Cerebellar cortex (tissue), 1 donor: ENCODE results near the gene CS.
"Not testable (repeated sequence)": the region's sequence is repeated elsewhere in the genome, so short reads cannot be mapped to it uniquely, and the experiment has no call there.

Experiments
- DNase-seq: peaks from one replicate; pipeline ENCODE4 v3.0.0-alpha.2; 2015; ENCODE audit warnings: low spot score

The CS gene

DNA sequence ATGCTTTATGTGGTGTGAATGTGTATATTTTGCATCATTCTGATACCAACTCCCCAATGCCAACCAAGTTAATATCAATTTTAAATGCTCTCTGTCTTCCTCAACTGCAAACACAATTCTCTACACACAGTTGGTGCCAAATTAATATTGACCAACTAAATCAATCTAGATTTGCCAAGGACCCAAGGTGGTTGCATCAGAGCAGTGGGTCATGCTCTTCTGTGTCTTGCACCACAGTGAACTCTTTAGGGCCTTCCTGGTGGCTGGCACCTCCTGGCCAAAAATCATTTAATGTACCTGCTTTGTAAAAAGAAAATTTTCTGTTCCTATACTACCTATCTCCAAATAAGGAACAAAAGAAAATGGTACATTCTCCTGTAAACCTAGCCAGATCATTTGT is 19.3 kb downstream of the CS start:
- no peak for DNase-seq

DNA sequence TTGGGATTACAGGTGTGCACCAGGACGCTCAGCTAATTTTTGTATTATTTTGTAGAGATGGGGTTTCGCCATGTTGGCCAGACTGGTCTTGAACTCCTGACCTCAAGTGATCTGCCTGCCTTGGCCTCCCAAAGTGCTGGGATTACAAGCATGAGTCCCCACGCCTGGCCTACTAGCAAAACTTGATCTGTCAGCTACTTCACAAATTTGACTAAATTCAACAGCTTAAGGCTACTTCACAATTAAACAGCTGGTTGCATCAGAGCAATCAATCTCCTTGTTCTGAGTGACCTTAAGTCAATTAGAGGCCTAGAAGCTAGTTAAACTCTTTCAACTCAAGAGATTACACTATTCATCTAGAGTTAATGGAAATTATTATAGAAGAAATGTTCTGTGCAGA is 21.2 kb downstream of the CS start:
- no peak for DNase-seq

DNA sequence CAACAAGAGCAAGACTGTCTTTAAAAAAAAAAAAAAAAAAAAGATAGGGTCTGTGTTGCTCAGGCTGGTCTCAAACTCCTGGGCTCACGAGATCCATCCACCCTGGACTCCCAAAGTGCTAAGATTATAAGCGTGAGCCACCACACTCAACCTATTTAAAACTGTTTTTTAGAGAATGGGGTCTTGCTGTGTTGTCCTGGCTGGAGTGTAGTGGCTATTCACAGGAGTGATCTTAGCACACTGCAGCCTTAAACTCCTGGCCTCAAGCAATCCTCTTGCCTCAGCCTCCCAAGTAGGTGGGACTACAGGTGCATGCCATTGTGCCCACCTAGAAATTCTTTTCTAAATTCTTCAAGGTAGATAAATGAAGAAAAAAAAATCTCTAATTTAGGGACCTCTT is 25.8 kb downstream of the CS start:
- DNase-seq = no peak

DNA sequence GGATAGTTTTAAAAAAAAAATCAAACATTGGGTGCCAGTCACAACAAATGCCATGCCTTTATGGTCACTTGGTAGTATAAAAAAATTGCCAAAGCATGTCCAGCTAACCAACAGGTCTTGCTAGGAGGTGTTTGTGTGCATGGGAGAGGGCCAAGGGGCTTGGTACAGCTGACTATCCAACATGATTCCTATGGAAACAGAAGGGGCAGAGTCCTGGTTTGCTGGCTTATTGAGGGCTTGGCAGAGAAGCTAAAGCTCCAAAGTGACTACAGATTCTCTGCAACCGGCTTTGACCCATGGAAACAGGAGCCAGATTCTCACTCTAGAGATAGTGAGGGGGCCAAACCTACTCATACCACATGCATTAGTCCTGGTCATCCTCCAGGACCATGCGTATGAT is 27.7 kb downstream of the CS start:
- not testable (repeated sequence) for DNase-seq

DNA sequence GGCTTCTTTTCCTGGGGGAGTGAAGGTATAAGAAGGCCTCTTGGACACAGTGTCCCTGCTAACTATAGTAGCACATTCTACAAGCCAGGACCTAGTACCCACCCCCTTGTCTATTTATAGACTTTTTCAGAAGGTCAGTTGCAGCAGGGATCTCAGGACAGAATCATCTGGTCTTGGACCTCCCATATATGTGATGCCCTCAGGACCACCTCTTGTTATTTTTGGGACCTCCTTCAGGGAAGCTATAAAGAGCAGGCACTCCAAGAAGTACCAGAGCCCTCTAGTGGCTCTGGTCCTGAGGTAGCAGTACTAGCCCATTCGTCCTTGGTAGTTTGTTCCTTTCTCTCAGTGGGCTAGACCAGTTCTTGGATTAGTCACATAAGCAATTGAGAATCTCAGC is 29.1 kb downstream of the CS start:
- DNase-seq = peak; percentile 51

DNA sequence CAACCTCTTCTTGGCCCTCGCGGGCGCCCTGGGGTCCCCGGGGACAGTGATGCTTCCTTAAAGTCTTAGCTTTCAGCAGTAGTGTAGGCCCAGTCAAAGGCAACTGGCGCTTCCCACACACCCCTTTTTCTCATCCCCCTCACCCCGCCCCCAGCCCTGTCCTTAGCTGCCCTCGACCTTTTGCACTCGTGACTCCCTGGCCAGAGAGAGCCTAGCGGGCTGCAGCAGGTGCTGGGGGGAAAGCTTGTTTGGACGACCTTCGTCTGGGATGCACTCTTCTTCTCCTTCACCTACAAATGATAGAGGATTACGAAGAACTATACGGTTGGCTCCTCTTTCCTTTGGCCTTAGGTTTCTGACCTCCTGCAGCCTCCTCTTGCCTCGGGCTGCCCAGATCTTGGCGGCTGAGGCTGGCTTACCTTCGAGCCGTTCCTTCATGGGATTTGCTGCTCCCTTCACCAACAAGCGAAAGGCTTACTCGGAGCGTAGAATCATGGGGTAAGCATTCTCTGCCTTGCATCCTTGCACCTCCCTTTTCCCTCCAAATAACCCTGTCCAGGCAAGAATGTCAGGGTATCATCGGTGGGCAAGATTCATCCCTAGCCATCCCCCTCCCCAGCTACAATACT is 32.6 kb downstream of the CS start:
- peak; percentile 55 for DNase-seq

DNA sequence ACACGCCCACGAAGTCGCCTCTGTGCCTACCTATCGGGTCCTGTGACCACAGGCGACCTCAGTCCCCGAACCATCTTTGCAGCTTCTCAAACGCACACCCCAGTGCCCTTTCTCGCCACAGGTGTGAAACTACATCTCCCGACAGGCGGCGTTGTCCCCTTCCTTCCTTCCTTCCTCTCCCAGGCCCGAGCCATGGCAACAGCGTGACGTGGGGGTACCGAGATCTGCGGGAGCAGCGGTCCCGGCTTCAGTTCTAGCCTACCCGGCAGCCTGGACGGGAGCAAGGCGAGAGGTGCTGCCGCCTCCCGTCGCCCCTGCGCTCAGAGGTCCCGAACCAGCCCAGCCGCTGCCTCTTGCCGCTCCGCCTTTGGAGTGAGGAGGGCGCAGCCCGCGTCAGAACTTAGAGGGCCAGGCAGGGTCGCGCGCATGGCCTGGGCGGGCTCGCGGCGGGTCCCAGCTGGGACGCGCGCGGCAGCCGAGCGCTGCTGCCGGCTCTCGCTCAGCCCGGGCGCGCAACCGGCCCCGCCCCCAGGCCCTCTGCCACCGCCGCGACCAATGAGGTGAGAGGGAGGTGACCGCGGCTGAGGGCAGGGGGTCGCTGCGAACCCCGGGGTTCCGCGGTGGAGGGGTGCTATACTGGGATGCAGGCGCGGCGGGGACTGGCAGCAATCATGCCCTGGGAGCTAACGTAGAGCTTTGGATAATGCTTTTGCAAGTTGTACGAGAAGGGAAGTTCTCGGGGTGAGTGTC is 33.3 kb downstream of the CS start, which contains the start of gene COQ10A:
TSS of gene COQ10A (plus strand) at position 250 of the 750 bp plus-strand sequence. CDS start at position 427, 177 bp downstream.
- peak; percentile 95 for DNase-seq

DNA sequence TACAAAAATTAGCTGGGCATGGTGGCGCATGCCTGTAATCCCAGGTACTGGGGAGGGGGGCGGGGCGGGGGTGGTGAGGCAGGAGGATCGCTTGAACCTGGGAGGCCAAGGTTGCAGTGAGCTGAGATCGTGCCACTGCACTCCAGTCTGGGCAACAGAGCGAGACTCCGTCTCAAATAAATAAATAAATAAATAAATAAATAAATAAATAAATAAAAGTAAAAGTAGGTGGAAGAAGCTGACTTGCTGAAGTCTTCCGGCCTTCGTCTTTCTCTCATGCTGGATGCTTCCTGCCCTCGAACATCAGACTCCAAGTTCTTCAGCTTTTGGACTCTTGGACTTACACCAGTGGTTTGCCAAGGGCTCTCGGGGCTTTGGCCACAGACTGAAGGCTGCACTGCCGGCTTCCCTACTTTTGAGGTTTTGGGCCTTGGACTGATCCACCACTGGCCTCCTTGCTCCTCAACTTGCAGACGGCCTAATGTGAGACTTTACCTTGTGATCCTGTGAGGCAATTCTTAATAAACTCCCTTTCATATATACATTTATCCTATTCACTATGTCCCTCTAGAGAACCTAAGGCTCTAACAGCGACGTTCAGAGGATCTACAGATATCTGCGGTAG is 34.0 kb downstream of the CS start:
- not testable (repeated sequence) for DNase-seq

DNA sequence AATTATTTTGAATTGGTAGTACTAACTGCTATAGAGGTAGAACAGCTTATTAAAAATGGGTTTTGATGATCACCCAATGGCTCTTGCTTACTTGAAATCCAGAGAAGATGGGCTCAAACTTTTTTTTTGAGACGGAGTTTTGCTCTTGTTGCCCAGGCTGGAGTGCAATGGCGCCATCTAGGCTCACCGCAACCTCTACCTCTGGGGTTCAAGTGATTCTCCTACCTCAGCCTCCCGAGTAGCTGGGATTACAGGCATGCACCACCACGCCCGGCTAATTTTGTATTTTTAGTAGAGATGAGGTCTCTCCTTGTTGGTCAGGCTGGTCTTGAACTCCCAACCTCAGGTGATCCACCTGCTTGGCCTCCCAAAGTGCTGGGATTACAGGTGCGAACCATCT is 37.2 kb downstream of the CS start:
- DNase-seq = not testable (repeated sequence)

DNA sequence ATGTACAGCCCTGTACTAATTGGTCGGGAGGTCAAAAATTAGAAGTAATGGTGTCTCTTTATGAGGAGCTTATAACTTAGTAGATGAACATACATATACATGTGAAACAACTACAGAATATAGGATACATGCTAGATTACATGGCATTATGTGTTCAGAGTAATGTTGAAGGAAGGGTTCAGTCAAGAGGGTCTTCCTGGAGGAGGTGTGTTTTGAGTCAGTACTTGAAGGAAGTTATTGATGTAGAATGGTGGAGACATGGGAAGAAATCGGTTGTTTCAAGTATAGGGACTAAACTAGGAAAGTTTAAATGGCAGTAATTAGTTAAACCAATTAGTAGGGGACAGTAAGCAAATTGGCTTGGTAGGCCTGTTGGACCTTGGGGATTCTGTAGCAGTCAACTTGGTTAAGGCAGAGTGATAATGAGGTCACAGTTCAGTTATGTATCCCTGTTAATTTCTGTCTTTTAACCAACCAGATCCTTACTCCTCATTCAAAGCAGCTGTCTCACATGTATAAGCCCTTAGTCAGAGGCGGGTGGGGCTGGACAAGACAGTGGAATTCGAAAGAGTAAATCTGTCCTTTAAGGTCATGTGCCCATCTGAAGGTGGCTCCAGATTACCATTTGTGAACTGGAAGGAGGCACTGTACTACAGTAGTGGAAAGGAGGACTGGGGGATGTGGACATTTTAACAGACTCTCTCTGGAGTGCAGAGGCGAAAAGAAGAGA is 38.5 kb downstream of the CS start:
- DNase-seq = no peak

DNA sequence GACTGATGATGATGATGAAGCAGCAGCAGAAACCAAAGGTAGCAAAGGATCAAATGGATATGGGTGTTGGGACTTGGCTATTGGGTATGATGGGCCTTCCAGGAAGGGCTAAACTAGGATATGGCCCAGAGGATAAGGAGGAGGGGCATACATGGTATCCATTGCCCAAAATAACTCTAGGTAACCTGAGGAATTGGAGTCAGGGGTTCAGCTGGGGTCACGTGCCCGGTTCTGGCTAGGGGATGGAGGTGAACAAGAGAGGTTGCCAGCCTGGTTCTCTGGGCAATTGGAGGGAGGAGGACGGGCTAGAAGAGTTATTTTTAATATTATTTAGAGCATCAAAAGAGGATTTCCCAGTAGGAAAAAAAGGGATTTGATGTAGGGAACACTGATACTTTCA is 39.2 kb downstream of the CS start:
- no peak for DNase-seq

DNA sequence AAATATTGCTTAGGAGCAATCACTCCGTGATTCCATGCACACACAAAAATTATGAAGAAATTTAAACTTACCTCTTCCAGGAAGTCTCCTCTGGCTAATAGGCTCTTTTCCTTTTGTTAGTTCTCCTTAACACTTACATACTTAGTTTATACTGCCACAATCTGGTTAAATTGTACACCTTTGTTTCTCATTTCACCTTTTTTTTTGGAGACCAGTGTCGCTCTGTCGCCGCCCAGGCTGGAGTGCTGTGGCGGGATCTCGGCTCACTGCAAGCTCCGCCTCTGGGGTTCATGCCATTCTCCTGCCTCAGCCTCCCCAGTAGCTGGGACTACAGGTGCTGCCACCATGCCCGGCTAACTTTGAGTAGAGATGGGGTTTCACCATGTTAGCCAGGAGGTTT is 39.8 kb downstream of the CS start:
- no peak for DNase-seq

DNA sequence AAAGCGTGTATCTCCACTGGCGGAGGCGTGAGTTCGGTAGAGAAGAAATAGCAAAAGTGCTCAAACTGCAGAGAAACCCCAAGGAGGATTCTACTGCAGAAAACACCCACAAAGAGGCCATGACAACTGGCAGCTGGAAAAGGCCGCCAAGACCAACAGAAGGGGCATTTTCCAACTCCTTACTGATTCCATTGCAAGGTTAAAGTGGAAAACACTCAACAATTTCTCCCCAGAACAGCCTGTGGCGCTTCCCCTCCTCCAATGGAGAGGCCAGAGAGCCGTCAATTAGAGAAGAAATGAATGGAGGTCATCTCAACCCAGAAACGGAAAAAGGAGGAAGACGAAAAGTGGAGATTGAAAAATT is 41.3 kb downstream of the CS start:
- DNase-seq = no peak

DNA sequence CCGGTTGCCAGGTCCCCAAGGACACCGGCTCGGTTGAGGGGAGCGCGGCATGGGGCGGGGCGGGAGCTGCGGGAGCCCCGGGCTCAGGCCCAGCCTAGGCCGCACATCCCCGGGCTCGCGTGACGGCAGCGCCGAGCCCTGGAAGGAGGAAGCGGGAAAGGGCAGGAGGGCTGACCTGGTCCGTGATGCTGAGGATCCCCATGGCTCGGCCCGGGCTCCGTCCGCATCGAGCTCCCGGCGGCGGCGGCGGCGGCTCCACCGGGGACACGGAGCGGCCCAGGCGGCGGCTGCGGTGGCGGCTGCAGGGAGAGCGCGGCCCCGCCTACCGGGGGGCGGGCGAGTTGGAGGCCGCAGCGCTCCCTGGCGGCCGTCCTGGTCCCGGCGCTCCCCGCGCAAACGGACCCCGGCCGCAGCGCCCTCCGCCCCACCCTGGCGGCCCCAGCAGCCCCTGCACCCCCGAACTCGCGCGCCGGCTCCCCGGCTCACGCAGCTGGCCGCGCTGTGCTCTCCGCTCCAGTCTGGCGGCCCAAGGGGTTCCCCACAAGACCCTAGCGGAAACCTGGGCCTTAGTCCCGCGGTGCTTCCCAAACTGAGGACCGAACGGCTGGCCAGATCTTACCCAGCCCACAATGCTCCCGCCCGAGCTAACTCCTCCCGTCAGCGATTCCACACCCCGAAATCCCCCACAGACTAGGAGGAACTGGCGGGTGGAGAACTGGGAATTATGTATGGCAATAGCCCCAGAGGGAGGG is 41.9 kb downstream of the CS start, which contains the start of gene ANKRD52:
TSS of gene ANKRD52 (minus strand) at position 317 of the 752 bp plus-strand sequence. CDS start at position 202, 115 bp downstream.
- peak; percentile 76 for DNase-seq

DNA sequence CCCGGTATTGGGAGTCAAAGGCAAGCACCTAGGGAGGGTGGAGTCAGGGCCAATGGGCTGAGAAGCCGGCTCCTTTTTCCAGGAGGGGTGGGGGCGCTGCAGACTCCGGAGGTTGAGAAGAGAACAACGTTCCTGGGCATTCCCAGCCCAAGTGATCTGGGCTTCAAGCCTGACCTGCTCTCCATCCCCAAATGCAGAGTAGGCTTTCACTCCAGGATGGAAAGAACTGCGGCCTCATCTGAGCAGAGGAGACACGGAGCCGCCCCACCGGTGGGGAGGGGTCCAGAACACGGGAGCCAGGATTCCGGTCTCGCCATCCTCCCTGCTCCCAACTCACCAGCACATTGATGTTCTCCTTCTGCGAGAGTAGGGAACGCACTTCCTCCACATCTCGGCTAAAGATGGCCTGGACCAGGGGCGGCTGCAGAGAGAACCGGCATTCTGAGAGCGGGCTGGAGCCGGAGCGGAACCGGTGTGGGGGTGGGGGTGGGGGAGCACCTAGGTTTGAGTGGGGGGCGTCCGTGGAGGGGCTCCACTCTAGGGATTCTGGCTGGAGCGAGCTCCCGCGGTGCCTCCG is 42.6 kb downstream of the CS start:
- DNase-seq = peak; percentile 46

DNA sequence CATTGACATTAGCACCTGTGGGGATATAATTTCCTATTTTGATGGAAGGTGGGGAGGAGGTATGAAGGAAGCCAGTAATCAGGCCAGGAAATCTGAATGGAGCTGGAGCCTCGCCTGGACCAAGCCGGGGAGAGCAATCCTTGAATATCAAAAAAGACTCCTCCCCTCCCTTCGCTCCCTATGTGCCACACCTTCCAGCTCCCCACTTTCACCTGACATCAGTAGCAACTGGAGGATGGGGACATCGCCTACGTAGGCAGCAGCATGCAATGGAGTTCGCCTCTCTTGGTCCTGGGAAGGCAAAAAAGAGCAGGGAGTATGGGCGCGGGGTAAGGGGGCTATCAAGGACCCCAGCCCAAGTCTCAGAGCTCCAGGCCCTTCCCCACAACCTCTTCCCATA is 43.1 kb downstream of the CS start:
- DNase-seq = no peak

DNA sequence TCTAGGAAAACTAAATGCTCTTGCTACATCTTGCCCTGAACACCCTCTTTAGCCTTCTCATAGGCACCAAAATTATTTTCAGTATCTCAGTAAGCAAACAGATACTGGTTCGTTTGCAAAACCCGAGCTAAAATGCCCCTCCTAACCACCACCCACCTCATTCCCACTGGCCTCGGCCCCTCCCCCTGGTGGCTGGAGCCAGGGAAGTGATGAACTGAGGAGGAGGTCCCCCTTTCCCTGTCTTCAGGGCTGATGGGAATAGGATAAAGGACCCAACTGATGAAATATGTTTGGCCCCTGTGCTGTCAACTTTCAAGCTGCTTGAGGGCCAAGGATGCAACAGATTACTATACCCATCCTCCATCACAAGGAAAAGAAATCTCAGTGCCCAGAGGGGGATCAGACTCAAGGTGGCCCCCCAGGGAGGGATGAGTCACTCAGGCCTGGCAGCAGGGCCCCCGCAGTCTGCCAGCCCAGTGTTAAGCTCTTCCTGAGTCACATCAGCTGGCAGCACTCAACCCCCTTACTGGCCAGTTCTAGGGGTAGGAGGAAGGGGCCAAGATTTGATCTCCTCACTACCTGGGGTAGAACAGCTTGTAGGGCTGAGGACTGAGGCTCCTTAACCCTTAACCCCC is 43.7 kb downstream of the CS start:
- DNase-seq = no peak

DNA sequence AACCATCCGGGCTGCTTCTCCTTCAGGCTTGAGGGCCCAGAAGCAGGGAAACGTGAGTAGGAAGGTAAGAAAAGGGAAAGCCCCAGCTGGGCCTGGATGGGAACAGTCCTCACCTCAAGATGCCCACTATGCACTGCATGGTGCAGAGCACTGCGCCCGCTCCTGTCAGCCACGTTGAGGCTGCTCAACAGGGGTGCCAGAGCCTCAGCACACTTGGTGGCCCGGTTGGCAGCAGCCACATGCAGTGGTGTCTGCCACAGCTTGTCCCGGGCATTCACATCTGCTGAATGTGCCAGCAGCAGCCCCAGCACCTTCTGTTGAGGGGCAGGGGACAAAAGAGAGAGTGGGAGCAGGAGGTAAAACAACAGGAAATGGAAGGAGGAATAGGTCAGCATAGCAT is 44.5 kb downstream of the CS start:
- no peak for DNase-seq

DNA sequence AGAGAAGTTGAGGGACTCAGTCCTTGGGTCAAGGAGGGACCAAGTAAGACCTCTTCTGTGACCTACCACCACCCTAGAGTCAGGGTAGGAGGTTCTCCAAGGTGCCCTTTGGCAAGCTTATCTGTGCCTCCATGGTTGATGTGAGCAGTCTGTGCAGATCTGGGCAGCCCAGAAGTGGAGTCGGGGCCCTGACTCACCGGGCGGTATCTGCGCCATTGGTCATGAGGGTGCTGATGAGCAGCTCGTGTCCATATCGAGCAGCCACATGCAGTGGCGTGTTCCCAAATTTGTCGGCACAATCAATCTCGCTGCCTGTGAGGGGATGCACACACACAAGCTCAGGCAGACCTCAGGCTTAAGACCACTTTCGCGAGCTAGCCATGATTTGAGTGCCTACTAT is 47.0 kb downstream of the CS start:
- no peak for DNase-seq

DNA sequence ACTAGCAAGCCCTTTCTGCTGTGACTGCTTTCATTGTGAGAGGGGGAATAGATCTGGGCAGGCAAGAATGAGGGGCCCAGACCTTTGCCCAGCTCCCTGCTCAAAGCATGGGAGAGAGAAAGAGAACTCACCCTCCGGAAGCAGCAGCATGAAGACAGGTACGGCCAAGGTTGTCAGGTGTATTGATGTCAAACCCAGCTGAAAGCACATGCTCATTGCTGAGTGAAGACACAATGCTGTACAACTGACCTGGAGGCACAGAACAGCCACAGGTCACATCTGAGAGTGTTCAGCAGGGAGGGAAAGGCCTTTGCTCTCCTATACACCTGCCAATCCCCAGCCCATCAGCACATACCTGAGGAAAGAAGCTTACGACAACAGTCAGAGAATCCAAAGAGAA is 47.5 kb downstream of the CS start:
- no peak for DNase-seq

DNA sequence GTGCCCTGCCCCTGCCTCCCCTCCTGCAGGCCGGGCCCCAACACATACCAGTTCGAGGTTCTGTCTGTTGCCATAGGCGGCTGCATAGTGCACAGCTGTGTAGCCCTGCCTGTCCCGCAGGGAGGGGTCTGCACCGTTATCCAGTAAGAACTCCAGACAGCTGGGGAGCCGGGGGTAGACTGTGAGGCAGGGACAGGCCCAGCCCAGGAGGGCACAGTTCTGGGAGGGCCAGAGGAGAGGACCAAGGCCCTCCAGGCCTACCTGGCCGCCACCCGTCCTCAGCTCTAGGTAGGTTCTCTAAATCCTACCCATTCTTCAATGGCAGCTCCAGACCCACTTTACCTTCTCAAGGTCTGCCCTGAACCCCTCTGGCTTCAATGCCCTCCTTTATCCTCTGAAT is 51.4 kb downstream of the CS start:
- no peak for DNase-seq
